ENCODE results near the gene TRAF3.

Gene TRAF3

GRCh38 chr14:102769049-102769327 is 8.3 kb upstream of the TRAF3 start:
- Histone ChIP-seq H3K4me2 (ENCODE audit: low read length) (no peak overlapping the region), H2BK5ac (ENCODE audit: low read depth, low read length, poor library complexity) (no peak overlapping the region), H3K9me3 (ENCODE audit: insufficient read depth, low read depth, low read length) (no peaks in the 10 kb centered on the region), H3K4me1 (ENCODE audit: control insufficient read depth in 1 of 2, insufficient read depth in 2 of 2, low read length in 2 of 2) (no peaks in the 10 kb centered on the region), H2BK12ac (ENCODE audit: low read length) (no peak overlapping the region), H2AFZ (ENCODE audit: insufficient read depth, low read length, poor library complexity) (no peak overlapping the region), H3K79me1 (ENCODE audit: low read length) (no peaks in the 10 kb centered on the region), H4K12ac (ENCODE audit: low read depth, low read length) (no peak overlapping the region), H2AK5ac (ENCODE audit: low read length) (no peak overlapping the region), H4K8ac (ENCODE audit: low read depth, low read length) (no peak overlapping the region), H3K9ac (ENCODE audit: low read length) (no peak overlapping the region), H3K27me3 (ENCODE audit: insufficient read depth, low read length) (no peaks in the 10 kb centered on the region), H3K79me2 (ENCODE audit: control insufficient read depth, insufficient read depth, low read length, poor library complexity) (no peaks in the 10 kb centered on the region), H3K36me3 (ENCODE audit: control insufficient read depth in 1 of 2, insufficient read depth in 2 of 2, low read length in 2 of 2) (no peaks in the 10 kb centered on the region), H4K91ac (ENCODE audit: low read depth, low read length) (no peak overlapping the region), H3K18ac (ENCODE audit: low read length) (no peak overlapping the region), H3K4ac (ENCODE audit: low read depth, low read length) (no peak overlapping the region), H3K23ac (ENCODE audit: low read length) (peak overlapping the region; percentile 53), H2BK120ac (ENCODE audit: insufficient read depth, low read length, poor library complexity) (no peak overlapping the region), H3K4me3 (ENCODE audit: low read depth, low read length) (no peak overlapping the region), H3K14ac (ENCODE audit: low read length) (no peak overlapping the region), H3K27ac (ENCODE audit: low read depth, low read length) (no peak overlapping the region)
- no CpG with 5 or more reads among the region's 4 CpGs for WGBS (ENCODE audit: extremely low coverage, insufficient coverage, insufficient read length)
- no peak for DNase-seq

- H3K9ac ChIP-seq (ENCODE audit: low read length) = no peak overlapping the region
- no peak overlapping the region for H3K23ac ChIP-seq (ENCODE audit: low read length)
- peak overlapping the region; percentile 46 for H4K12ac ChIP-seq (ENCODE audit: low read depth, low read length)
- no peak for DNase-seq
- no CpG with 5 or more reads among the region's 32 CpGs for WGBS (ENCODE audit: extremely low coverage, insufficient coverage, insufficient read length)
- H2AFZ ChIP-seq (ENCODE audit: insufficient read depth, low read length, poor library complexity) = no peak overlapping the region
- no peak overlapping the region for H3K4ac ChIP-seq (ENCODE audit: low read depth, low read length)
- H3K9me3 ChIP-seq (ENCODE audit: insufficient read depth, low read depth, low read length) = no peaks in the 10 kb centered on the region
- H3K4me3 ChIP-seq (ENCODE audit: low read depth, low read length) = no peak overlapping the region
- H4K91ac ChIP-seq (ENCODE audit: low read depth, low read length) = no peak overlapping the region
- H3K27ac ChIP-seq (ENCODE audit: low read depth, low read length) = no peak overlapping the region
- H3K27me3 ChIP-seq (ENCODE audit: insufficient read depth, low read length) = no peaks in the 10 kb centered on the region
- H3K36me3 ChIP-seq (ENCODE audit: control insufficient read depth in 1 of 2, insufficient read depth in 2 of 2, low read length in 2 of 2) = no peaks in the 10 kb centered on the region
- H3K14ac ChIP-seq (ENCODE audit: low read length) = no peak overlapping the region
- H4K8ac ChIP-seq (ENCODE audit: low read depth, low read length) = no peak overlapping the region
- no peak overlapping the region for H3K4me2 ChIP-seq (ENCODE audit: low read length)
- H2BK12ac ChIP-seq (ENCODE audit: low read length) = no peak overlapping the region
- no peaks in the 10 kb centered on the region for H3K79me2 ChIP-seq (ENCODE audit: control insufficient read depth, insufficient read depth, low read length, poor library complexity)
- no peak overlapping the region for H2AK5ac ChIP-seq (ENCODE audit: low read length)
- H3K4me1 ChIP-seq (ENCODE audit: control insufficient read depth in 1 of 2, insufficient read depth in 2 of 2, low read length in 2 of 2) = peaks cover 4% of the 10 kb centered on the region in 2 experiments
- H3K79me1 ChIP-seq (ENCODE audit: low read length) = no peaks in the 10 kb centered on the region
- no peak overlapping the region for H2BK120ac ChIP-seq (ENCODE audit: insufficient read depth, low read length, poor library complexity)
- no peak overlapping the region for H3K18ac ChIP-seq (ENCODE audit: low read length)
- H2BK5ac ChIP-seq (ENCODE audit: low read depth, low read length, poor library complexity) = no peak overlapping the region
Observed at GRCh38 chr14:102770147-102771123, 6.8 kb upstream of the TRAF3 start.

DNA sequence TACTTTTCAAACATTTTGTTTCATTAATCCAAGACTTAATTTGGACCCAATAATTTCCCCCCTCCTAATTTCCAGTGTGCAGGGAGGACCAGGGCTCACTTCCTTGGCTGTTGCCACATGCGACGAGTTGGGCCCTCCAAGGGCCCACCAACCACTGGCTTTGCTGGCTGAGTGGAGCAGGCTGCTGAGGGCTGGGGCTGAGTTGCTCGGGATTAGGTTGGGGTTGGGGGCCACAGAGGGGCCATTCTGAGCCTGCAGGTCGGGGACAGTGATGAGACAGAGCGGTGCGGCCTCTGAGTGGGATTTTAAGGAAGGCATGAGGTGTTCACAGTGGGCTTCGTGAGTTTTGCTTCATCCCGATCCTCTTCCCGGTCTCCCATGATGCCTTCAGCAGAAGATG is 6.1 kb upstream of the TRAF3 start:
- Histone ChIP-seq H3K27ac (ENCODE audit: low read depth, low read length) (no peak overlapping the region), H3K4ac (ENCODE audit: low read depth, low read length) (no peak overlapping the region), H3K27me3 (ENCODE audit: insufficient read depth, low read length) (no peaks in the 10 kb centered on the region), H3K14ac (ENCODE audit: low read length) (no peak overlapping the region), H3K23ac (ENCODE audit: low read length) (no peak overlapping the region), H2AFZ (ENCODE audit: insufficient read depth, low read length, poor library complexity) (no peak overlapping the region), H3K36me3 (ENCODE audit: control insufficient read depth in 1 of 2, insufficient read depth in 2 of 2, low read length in 2 of 2) (no peaks in the 10 kb centered on the region), H3K79me2 (ENCODE audit: control insufficient read depth, insufficient read depth, low read length, poor library complexity) (no peaks in the 10 kb centered on the region), H3K4me1 (ENCODE audit: control insufficient read depth in 1 of 2, insufficient read depth in 2 of 2, low read length in 2 of 2) (peaks cover 4% of the 10 kb centered on the region in 2 experiments), H3K4me2 (ENCODE audit: low read length) (no peak overlapping the region), H4K12ac (ENCODE audit: low read depth, low read length) (no peak overlapping the region), H4K8ac (ENCODE audit: low read depth, low read length) (no peak overlapping the region), H3K79me1 (ENCODE audit: low read length) (no peaks in the 10 kb centered on the region), H4K91ac (ENCODE audit: low read depth, low read length) (no peak overlapping the region), H3K4me3 (ENCODE audit: low read depth, low read length) (no peak overlapping the region), H2BK120ac (ENCODE audit: insufficient read depth, low read length, poor library complexity) (no peak overlapping the region), H3K9ac (ENCODE audit: low read length) (no peak overlapping the region), H3K18ac (ENCODE audit: low read length) (no peak overlapping the region), H2AK5ac (ENCODE audit: low read length) (no peak overlapping the region), H2BK12ac (ENCODE audit: low read length) (no peak overlapping the region), H3K9me3 (ENCODE audit: insufficient read depth, low read depth, low read length) (no peaks in the 10 kb centered on the region), H2BK5ac (ENCODE audit: low read depth, low read length, poor library complexity) (no peak overlapping the region)
- WGBS (ENCODE audit: extremely low coverage, insufficient coverage, insufficient read length) = no CpG with 5 or more reads among the region's 9 CpGs
- no peak for DNase-seq

GRCh38 chr14:102772781-102773570 is 4.3 kb upstream of the TRAF3 start:
- Histone ChIP-seq H2AK5ac (ENCODE audit: low read length) (no peak overlapping the region), H3K18ac (ENCODE audit: low read length) (no peak overlapping the region), H3K79me1 (ENCODE audit: low read length) (peaks cover 5% of the 10 kb centered on the region), H4K91ac (ENCODE audit: low read depth, low read length) (no peak overlapping the region), H3K4me2 (ENCODE audit: low read length) (no peak overlapping the region), H3K79me2 (ENCODE audit: control insufficient read depth, insufficient read depth, low read length, poor library complexity) (peaks cover 4% of the 10 kb centered on the region), H2BK5ac (ENCODE audit: low read depth, low read length, poor library complexity) (no peak overlapping the region), H2BK120ac (ENCODE audit: insufficient read depth, low read length, poor library complexity) (no peak overlapping the region), H2BK12ac (ENCODE audit: low read length) (no peak overlapping the region), H3K27me3 (ENCODE audit: insufficient read depth, low read length) (no peaks in the 10 kb centered on the region), H3K27ac (ENCODE audit: low read depth, low read length) (no peak overlapping the region), H4K8ac (ENCODE audit: low read depth, low read length) (no peak overlapping the region), H3K4ac (ENCODE audit: low read depth, low read length) (no peak overlapping the region), H2AFZ (ENCODE audit: insufficient read depth, low read length, poor library complexity) (no peak overlapping the region), H3K9me3 (ENCODE audit: insufficient read depth, low read depth, low read length) (peaks cover 3% of the 10 kb centered on the region), H3K9ac (ENCODE audit: low read length) (no peak overlapping the region), H4K12ac (ENCODE audit: low read depth, low read length) (no peak overlapping the region), H3K4me3 (ENCODE audit: low read depth, low read length) (no peak overlapping the region), H3K4me1 (ENCODE audit: control insufficient read depth in 1 of 2, insufficient read depth in 2 of 2, low read length in 2 of 2) (peaks cover 10 to 11% of the 10 kb centered on the region in 2 experiments), H3K23ac (ENCODE audit: low read length) (no peak overlapping the region), H3K36me3 (ENCODE audit: control insufficient read depth in 1 of 2, insufficient read depth in 2 of 2, low read length in 2 of 2) (no peaks in the 10 kb centered on the region), H3K14ac (ENCODE audit: low read length) (no peak overlapping the region)
- DNase-seq = peak in 1 of 2 donors; percentile 39
- WGBS (ENCODE audit: extremely low coverage, insufficient coverage, insufficient read length) = 100% methylated on average over 1 of the region's 22 CpGs
